Ammon's horn (tissue), 1 donor: Measurements from ENCODE around the gene ARID3A.

Experiments
- DNase-seq: peaks from one replicate; pipeline ENCODE4 v3.0.0-alpha.2; 2016; ENCODE audit warnings: low spot score

ARID3A gene

GRCh38 chr19:963486-963951, 37.7 kb downstream of the ARID3A start:
- DNase-seq = no peak

DNA sequence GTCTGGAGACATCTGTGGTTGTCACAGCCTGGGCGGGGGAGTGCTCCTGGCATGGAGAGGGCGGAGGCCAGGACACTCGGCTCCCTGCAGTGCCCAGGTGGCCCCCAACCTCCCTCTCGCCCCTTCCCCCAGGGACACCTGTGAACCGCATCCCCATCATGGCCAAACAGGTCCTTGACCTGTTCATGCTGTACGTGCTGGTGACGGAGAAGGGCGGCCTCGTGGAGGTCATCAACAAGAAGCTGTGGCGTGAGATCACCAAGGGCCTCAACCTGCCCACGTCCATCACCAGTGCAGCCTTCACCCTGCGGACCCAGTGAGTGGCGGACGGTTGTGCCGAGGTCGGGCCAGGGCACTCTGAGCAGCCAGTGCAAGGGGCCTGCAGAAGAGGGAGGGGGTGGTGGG, 38.3 kb downstream of the ARID3A start:
- DNase-seq = no peak

- DNase-seq = no peak
Observed at GRCh38 chr19:964761-965694, 39.2 kb downstream of the ARID3A start.

DNA sequence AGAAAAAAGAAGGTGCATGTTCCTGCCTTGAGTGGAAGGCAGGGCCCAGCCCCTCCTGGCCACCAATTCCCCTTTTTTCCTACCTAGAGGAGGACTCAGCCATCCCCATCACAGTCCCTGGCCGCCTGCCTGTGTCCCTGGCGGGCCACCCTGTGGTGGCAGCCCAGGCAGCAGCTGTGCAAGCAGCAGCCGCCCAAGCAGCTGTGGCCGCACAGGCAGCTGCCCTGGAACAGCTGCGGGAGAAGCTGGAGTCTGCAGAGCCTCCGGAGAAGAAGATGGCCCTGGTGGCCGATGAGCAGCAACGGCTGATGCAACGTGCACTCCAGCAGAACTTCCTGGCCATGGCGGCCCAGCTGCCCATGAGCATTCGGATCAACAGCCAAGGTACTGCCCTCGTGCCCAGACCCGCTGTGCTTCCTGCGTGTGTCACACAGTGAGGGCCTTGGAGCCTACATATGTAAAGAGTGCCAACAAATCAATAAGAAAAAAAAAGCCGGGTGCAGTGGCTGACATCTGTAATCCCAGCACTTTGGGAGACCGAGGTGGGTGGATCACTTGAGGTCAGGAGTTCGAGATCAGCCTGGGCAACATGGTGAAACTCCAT, 40.8 kb downstream of the ARID3A start:
- no peak for DNase-seq

DNA sequence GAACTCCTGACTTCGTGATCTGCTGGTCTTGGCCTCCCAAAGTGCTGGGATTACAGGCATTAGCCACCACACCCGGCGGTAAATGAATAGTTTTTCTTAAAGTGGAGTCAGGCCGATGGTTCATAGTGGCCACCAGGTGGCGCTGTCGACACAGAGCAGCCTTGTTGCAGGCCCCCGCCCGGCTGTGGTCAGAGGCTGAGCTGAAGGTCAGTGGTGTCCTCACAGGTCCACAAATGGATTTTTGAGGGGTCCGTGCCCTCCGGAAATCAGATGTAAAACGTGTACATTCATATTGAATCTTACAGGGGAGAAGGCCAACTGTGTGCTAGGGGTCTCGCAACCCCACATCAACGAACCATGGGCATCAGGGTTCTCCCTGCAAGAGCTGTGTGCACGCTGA, 44.9 kb downstream of the ARID3A start:
- DNase-seq = no peak

DNA sequence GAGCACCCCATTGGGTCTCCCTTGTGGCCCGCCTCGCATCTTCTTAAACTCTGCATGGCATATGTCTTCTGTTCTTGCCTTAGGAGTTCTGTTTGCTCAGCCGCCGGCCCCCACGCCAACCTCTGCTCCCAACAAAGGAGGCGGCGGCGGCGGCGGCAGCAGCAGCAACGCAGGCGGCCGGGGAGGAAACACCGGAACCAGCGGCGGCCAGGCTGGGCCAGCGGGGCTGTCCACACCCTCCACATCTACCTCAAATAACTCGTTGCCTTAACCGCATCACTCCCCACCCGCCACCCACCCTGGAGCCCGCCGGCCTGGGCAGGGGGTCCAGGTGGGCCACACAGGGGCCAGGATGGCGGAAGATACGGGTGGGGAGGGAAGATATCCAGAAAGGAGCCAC, 46.0 kb downstream of the ARID3A start:
- DNase-seq = no peak

- DNase-seq = no peak
Observed at GRCh38 chr19:972281-972680, 46.4 kb downstream of the ARID3A start.

- DNase-seq = no peak
Observed at GRCh38 chr19:973726-974563, 48.1 kb downstream of the ARID3A start.

GRCh38 chr19:974564-975257, 48.9 kb downstream of the ARID3A start:
- no peak for DNase-seq

GRCh38 chr19:976476-976875, 50.6 kb downstream of the ARID3A start:
- no peak for DNase-seq

- DNase-seq = no peak
Observed at GRCh38 chr19:977058-977464, 51.2 kb downstream of the ARID3A start.

GRCh38 chr19:979318-979741, 53.5 kb downstream of the ARID3A start:
- DNase-seq = no peak

GRCh38 chr19:980133-980998, 54.5 kb downstream of the ARID3A start:
- no peak for DNase-seq

DNA sequence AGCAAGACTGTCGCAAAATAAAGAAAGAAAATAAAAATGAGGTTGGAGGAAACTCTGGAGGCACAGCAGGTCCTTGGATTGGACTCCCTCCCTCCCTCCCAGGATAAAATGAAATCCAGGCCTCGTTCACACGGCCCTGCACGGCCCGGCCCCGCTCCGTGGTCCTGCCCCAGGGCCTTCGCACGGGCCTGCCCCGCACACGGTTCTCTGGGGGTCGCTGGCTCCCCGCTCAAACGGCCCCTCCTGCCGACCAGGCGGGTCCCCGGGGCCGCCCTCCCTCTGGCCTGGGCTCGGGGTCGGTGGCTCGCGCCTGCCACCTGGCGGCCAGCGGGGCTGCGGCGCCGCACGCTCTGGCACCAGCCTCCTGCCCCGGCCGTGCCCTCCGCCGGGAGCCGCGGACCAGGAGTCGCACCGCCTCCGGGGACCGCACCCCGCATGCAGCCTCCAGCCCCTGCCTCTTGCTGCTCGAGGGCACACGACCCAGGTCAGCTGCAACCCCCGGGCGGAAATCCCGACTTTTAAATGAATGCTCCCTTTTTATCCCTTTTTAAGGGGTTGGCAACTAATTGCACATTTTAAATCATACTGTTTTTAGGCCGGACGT, 56.8 kb downstream of the ARID3A start:
- peak; percentile 77 for DNase-seq

DNA sequence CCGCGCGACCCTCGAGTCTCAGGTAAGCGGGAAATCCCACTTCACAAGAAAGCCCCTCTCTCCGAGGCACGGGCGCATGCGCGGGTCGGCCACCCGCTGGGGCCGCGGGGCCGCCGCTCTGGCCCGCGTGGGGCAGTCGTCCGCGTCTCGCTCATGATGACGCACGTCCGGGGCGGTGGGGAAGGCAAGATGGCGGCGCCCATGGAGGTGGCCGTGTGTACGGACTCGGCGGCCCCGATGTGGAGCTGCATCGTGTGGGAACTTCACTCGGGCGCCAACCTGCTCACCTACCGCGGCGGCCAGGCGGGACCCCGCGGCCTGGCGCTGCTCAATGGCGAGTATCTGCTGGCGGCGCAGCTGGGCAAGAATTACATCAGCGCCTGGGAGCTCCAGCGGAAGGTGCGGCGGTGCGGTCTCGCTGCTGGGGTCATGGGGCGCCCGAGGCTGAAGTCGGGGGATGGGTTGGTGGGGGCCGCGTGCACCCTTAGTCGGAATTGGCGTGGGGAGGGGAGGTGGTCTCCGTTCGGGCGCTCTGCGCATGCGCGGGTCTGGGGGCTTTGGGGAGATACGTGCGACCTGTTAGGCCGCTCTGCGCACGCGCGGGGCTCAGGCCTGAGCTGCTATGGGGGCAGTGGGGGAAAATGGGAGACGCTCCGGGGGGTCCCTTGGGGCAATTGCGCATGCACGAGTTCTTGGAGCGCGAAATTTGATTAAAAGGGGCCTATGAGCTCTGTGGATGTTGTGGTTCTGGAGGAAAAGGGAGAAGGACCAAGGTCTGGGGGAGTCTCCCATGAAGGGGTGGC, 58.5 kb downstream of the ARID3A start, which contains the start of gene WDR18:
Gene WDR18 (plus strand): TSS at position 181 of the 803 bp plus-strand sequence. CDS start 9 bp downstream, at position 190.
- DNase-seq = peak; percentile 95

- no peak for DNase-seq
Observed at GRCh38 chr19:986083-986482, 60.2 kb downstream of the ARID3A start.

DNA sequence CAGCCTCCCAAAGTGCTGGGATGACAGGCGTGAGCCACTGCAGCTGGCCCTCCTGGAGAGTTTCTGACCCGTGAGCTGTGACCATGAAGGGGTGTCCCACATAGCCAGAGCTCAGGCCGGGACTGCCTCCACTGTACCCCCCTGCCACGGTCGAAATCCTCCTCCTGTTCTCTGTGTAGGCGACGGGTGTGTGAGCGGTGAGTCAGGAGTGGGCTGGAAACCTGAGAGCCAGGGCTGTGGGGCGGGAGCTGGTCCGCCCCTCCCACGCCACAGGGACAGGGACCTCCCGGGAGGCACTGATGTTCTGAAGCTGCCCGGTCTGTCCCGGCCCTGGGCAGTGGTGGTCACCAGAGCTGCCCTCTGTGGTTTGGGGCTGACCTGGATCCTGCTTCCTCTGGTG, 62.2 kb downstream of the ARID3A start:
- DNase-seq = no peak

- no peak for DNase-seq
Observed at GRCh38 chr19:988510-988909, 62.7 kb downstream of the ARID3A start.

DNA sequence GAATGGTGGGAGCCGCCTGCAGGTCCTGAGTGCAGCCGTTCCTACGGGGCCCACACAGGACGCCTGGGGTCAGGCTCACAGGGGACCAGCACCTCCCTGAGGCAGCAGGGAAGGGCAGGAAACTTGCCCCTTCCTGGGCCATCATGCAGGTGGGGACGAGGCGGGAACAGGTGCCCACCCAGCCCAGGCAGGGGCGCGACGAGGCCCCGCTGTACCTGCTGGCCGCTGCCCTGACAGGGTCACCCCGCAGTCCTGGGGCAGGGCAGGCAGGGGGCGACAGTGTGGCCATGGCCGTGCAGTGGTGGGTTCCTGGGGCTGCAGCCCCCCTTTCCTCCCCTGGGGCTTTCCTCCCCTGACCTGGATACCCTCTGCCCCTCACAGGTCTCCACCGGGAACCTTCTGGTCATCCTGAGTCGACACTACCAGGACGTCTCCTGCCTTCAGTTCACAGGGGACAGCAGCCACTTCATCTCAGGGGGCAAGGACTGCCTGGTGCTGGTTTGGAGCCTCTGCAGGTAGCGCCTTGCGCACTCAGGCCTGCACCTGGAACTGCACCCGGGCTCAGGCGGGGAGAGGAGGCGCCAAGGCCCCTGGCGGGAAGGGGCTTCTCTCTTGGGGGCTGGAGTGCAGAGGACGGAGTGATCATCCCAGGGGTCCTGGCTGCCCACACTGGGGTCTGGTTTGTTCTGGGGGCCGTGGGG, 63.7 kb downstream of the ARID3A start:
- no peak for DNase-seq
